ENCODE data around the gene ANAPC16.
"Not testable (repeated sequence)": the region's sequence is repeated elsewhere in the genome, so short reads cannot be mapped to it uniquely, and the experiment has no call there.

Gene ANAPC16

DNA sequence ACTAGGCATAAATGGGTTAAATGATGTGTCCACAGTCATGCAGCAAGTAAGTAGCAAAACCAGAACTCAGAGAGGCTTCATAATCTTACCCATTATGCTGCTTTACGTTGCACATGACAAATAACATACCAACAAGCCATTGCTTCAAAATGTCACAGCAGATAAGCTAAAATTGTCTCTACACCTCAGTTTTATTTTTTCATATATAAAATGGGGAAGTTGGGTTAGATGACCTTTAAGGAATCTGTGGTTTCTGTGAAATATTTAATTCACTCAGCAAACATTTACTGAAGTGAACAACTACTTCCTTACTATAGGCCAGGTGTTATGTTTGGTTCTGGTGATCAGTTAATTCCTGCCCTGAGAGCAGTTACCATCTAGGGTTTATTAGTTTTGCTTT, 2.5 kb downstream of the ANAPC16 start:
- DNase-seq = no peak

GRCh38 chr10:72218726-72219125, 2.9 kb downstream of the ANAPC16 start:
- DNase-seq = no peak

- DNase-seq = no peak
Measured at GRCh38 chr10:72219235-72219814, 3.5 kb downstream of the ANAPC16 start.

- no peak for DNase-seq
Measured at GRCh38 chr10:72220637-72221036, 4.8 kb downstream of the ANAPC16 start.

DNA sequence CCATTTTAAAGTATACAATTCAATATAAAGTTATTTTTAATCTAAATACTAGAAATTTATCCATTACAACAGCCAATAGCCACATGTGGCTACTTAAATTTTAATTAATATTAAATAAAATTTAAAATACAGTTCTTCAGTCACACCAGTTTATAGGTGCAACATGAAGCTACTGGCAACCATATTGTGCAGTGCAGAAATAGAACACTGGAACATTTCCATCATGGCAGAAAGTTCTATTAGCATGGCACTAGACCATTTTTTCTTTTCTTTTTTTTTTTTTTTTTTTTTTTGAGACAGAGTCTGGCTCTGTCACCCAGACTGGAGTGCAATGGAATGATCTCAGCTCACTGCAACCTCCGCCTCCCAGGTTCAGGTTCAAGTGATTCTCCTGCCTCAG, 5.5 kb downstream of the ANAPC16 start:
- DNase-seq = no peak

DNA sequence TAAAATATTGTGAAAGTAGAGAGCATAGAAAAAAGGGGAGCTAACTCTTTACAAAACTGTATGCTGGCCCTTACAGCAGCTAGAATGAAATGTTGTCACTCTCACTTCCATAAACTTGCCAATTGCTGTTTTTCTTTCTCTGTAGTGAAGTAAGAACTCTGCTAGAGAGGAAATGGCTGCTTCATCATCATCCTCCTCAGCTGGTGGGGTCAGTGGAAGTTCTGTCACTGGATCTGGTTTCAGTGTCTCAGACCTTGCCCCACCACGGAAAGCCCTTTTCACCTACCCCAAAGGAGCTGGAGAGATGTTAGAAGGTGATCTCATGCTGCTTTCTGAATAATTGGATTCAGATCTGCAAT, 7.9 kb downstream of the ANAPC16 start:
- DNase-seq = no peak

DNA sequence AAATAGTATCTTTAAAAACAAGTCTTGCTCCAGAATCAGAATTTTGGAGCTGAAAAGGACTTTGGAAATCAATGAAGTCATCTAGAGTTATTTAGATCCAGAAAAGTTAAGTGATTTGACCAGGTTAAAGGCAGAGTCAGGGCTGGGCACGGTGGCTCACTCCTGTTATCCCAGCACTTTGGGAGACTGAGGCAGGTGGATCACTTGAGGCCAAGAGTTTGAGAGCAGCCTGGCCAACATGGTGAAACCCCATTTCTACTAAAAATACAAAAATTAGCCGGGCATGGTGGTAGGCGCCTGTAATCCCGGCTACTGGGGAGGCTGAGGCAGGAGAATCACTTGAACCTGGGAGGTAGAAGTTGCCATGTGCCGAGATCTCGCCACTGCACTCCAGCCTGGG, 8.4 kb downstream of the ANAPC16 start:
- DNase-seq = not testable (repeated sequence)

GRCh38 chr10:72226418-72227027, 10.7 kb downstream of the ANAPC16 start:
- no peak for DNase-seq

GRCh38 chr10:72227826-72228225, 12.0 kb downstream of the ANAPC16 start:
- DNase-seq = no peak

- DNase-seq = no peak
Measured at GRCh38 chr10:72228318-72228751, 12.5 kb downstream of the ANAPC16 start.

- no peak for DNase-seq
Measured at GRCh38 chr10:72229261-72230251, 13.7 kb downstream of the ANAPC16 start.

- no peak for DNase-seq
Measured at GRCh38 chr10:72233621-72234020, 17.8 kb downstream of the ANAPC16 start.

DNA sequence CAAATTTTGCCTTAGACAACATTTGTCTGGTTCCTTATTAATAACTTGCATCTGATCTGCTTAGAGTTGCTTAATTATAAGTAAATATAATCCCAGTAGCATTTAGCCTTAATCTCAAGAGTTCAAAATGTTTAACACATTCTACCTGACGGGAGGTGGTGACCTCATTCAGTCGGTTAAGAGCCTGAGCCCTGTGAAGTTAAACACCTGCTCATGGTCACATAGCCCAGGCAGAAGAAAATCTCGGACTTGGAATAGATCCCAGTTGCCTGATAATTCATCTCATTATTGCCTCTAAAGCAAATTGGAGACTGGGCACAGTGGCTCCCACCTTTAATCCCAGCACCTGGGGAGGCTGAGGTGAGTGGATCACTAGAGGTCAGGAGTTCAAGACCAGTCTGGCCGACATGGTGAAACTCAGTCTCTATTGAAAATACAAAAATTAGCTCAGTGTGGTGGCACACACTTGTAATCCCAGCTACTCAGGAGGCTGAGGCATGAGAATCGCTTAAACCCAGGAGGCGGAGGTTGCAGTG, 18.8 kb downstream of the ANAPC16 start:
- no peak for DNase-seq

GRCh38 chr10:72235544-72236279, 19.9 kb downstream of the ANAPC16 start:
- DNase-seq = no peak

GRCh38 chr10:72238392-72239175, 22.8 kb downstream of the ANAPC16 start:
- DNase-seq = no peak

GRCh38 chr10:72239409-72239808, 23.6 kb downstream of the ANAPC16 start:
- DNase-seq = no peak

- DNase-seq = no peak
Measured at GRCh38 chr10:72240371-72240770, 24.6 kb downstream of the ANAPC16 start.

DNA sequence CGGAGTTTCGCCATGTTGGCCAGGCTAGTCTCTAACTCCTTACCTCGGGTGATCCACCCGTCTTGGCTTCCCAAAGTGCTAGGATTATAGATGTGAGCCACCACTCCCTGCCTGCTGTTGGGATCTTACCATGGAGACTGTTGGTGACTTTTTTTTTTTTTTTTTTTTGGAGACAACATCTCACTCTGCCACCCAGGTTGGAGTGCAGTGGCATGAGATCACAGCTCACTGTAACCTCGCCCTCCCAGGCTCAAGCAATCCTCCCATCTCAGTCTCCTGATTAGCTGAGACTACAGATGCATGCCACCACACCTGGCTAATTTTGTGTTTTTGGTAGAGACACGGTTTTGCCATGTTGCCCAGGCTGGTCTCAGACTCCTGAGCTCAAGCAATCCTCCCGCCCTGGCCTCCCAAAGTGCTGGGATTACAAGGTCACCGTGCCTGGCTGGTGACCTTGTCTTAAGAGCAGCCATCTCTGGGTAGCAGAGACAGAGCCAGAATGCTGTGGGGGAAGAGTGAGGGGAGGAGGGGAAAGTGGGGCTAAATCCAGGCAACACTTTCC, 26.0 kb downstream of the ANAPC16 start:
- no peak for DNase-seq

DNA sequence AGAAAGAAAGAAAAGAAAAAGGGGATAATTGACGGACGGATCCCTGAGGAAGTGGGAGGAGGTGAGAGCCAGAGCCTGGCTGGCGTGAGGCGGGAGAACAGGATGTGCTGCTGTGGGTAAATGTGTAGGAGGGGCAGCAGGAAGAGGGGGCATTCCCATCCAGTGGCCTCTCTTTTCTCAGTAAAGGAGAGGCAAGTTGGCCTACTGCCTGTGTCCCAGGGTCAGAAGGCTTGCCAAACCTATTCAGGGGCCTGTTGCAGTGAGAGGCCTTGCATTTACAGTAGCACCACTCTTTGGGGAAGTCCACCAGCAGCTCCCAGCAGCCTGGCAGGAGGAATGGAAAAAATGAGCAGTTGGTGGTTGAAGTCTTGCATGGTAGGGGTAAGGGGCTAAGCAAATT, 26.9 kb downstream of the ANAPC16 start:
- no peak for DNase-seq

DNA sequence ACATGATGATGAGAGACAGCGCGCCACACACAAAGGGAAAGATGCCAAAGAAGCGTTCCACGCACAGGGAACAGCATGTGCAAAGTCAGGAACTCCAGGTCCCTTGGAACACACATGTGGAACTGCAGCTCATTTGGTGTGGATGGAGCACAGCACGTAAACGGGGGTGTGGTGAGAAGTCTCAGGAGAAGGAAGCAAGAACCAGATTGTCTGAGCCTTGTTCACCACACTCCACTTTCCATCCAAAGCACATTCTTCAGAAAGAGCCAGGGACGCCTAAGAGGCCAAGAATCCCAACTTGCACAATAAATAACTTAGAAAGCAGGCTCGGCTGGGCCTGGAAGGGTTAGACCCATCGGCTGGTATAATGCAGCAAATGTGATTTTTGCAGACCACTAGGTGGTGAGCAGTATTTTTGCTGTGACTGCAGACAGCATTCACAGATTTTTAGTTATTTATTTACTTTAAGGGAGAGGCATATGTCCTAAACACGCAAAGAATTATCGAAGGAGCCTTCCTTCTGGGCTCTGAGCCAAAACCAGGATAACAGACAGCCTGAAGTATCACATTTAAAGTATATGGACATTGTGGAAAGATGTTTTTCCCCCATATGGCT, 28.1 kb downstream of the ANAPC16 start:
- DNase-seq = no peak

GRCh38 chr10:72244573-72245038, 28.8 kb downstream of the ANAPC16 start:
- DNase-seq = no peak

Data from activated CD4-positive, alpha-beta T cell treated with anti-CD3 and anti-CD28 coated beads for 1 hour (primary cell).